ENCODE results near the gene PTPRE.

Gene PTPRE

GRCh38 chr10:128098631-128099030, 191.7 kb downstream of the PTPRE start:
- no peaks in the 10 kb centered on the region for H3K9me2 ChIP-seq (replicated peaks; ENCODE audit: low read depth, low read length)
- no peak overlapping the region for H3K9ac ChIP-seq (ENCODE audit: low read depth, low read length, poor library complexity, severe bottlenecking)
- no peaks in the 10 kb centered on the region for H3K27me3 ChIP-seq (ENCODE audit: insufficient read depth, low read length, poor library complexity, severe bottlenecking)
- no peaks in the 10 kb centered on the region for H3K9me3 ChIP-seq (ENCODE audit: insufficient read depth, low read depth, low read length)
- H3K79me2 ChIP-seq (ENCODE audit: insufficient read depth, low read length), result peaks cover 57% of the 10 kb centered on the region; the same call in 1 of the 2 replicates
- H2AFZ ChIP-seq (ENCODE audit: low read length), result no peak overlapping the region
- H3K4me3 ChIP-seq (ENCODE audit: low read length, poor library complexity, severe bottlenecking), result no peak overlapping the region
- no peak overlapping the region for H3K4me2 ChIP-seq (ENCODE audit: low read depth, low read length, poor library complexity, severe bottlenecking)
- H3K36me3 ChIP-seq (ENCODE audit: insufficient read depth, low read length), result peaks cover 70% of the 10 kb centered on the region
- H4K20me1 ChIP-seq (ENCODE audit: insufficient read depth, low read length, poor library complexity, severe bottlenecking), result peaks cover 17% of the 10 kb centered on the region
- no peak for TF ChIP-seq CTCF (conservative IDR thresholded peaks at IDR 0.05; ENCODE audit: low read length)
- TF ChIP-seq EZH2phosphoT487 (IDR thresholded peaks at IDR 0.05; ENCODE audit: borderline replicate concordance), result no peak
- no peaks in the 10 kb centered on the region; the same call in 1 of the 2 replicates for H3F3A ChIP-seq (ENCODE audit: low read depth)
- peaks cover 26% of the 10 kb centered on the region for H3K4me1 ChIP-seq (ENCODE audit: insufficient read depth, low read length, poor library complexity, severe bottlenecking)

GRCh38 chr10:128099901-128100300, 193.0 kb downstream of the PTPRE start:
- peaks cover 83% of the 10 kb centered on the region for H3K36me3 ChIP-seq (ENCODE audit: insufficient read depth, low read length)
- no peaks in the 10 kb centered on the region for H3K27me3 ChIP-seq (ENCODE audit: insufficient read depth, low read length, poor library complexity, severe bottlenecking)
- no peak overlapping the region for H3K9ac ChIP-seq (ENCODE audit: low read depth, low read length, poor library complexity, severe bottlenecking)
- H3K9me2 ChIP-seq (replicated peaks; ENCODE audit: low read depth, low read length), result no peaks in the 10 kb centered on the region
- no peak overlapping the region for H3K4me2 ChIP-seq (ENCODE audit: low read depth, low read length, poor library complexity, severe bottlenecking)
- H3F3A ChIP-seq (ENCODE audit: low read depth), result no peaks in the 10 kb centered on the region; the same call in 1 of the 2 replicates
- TF ChIP-seq CTCF (conservative IDR thresholded peaks at IDR 0.05; ENCODE audit: low read length) (no peak), EZH2phosphoT487 (IDR thresholded peaks at IDR 0.05; ENCODE audit: borderline replicate concordance) (no peak)
- no peak overlapping the region for H3K4me3 ChIP-seq (ENCODE audit: low read length, poor library complexity, severe bottlenecking)
- H4K20me1 ChIP-seq (ENCODE audit: insufficient read depth, low read length, poor library complexity, severe bottlenecking), result peaks cover 21% of the 10 kb centered on the region
- peaks cover 25% of the 10 kb centered on the region for H3K4me1 ChIP-seq (ENCODE audit: insufficient read depth, low read length, poor library complexity, severe bottlenecking)
- peaks cover 58% of the 10 kb centered on the region; the same call in 1 of the 2 replicates for H3K79me2 ChIP-seq (ENCODE audit: insufficient read depth, low read length)
- H3K9me3 ChIP-seq (ENCODE audit: insufficient read depth, low read depth, low read length), result no peaks in the 10 kb centered on the region
- no peak overlapping the region for H2AFZ ChIP-seq (ENCODE audit: low read length)

- H3K79me2 ChIP-seq (ENCODE audit: insufficient read depth, low read length), result peaks cover 64% of the 10 kb centered on the region
- H3K9me3 ChIP-seq (ENCODE audit: insufficient read depth, low read depth, low read length), result no peaks in the 10 kb centered on the region
- no peak overlapping the region for H3K4me3 ChIP-seq (ENCODE audit: low read length, poor library complexity, severe bottlenecking)
- no peaks in the 10 kb centered on the region; the same call in 1 of the 2 replicates for H3F3A ChIP-seq (ENCODE audit: low read depth)
- no peak overlapping the region for H3K9ac ChIP-seq (ENCODE audit: low read depth, low read length, poor library complexity, severe bottlenecking)
- no peaks in the 10 kb centered on the region for H3K27me3 ChIP-seq (ENCODE audit: insufficient read depth, low read length, poor library complexity, severe bottlenecking)
- TF ChIP-seq EZH2phosphoT487 (IDR thresholded peaks at IDR 0.05; ENCODE audit: borderline replicate concordance), result no peak
- TF ChIP-seq CTCF (conservative IDR thresholded peaks at IDR 0.05; ENCODE audit: low read length), result no peak
- peaks cover 5% of the 10 kb centered on the region for H3K4me1 ChIP-seq (ENCODE audit: insufficient read depth, low read length, poor library complexity, severe bottlenecking)
- H3K4me2 ChIP-seq (ENCODE audit: low read depth, low read length, poor library complexity, severe bottlenecking), result no peak overlapping the region
- H4K20me1 ChIP-seq (ENCODE audit: insufficient read depth, low read length, poor library complexity, severe bottlenecking), result peaks cover 18% of the 10 kb centered on the region
- H3K36me3 ChIP-seq (ENCODE audit: insufficient read depth, low read length), result peaks cover 100% of the 10 kb centered on the region
- no peak overlapping the region for H2AFZ ChIP-seq (ENCODE audit: low read length)
- H3K9me2 ChIP-seq (replicated peaks; ENCODE audit: low read depth, low read length), result no peaks in the 10 kb centered on the region
These were observed 195.0 kb downstream of the PTPRE start for GRCh38 chr10:128101901-128102300.

Data from Loucy (cell line).